HG03064 (cell line): ENCODE data around the gene CATSPERE.
"Not testable (repeated sequence)": the region's sequence is repeated elsewhere in the genome, so short reads cannot be mapped to it uniquely, and the experiment has no call there.

Experiments
- ATAC-seq: cut with Tn5 transposase; IDR thresholded peaks from one replicate; pipeline ENCODE4 v1.9.1; 2021; ENCODE audit warnings: low read depth; ENCODE audit not compliant: unreplicated experiment

The CATSPERE gene

DNA sequence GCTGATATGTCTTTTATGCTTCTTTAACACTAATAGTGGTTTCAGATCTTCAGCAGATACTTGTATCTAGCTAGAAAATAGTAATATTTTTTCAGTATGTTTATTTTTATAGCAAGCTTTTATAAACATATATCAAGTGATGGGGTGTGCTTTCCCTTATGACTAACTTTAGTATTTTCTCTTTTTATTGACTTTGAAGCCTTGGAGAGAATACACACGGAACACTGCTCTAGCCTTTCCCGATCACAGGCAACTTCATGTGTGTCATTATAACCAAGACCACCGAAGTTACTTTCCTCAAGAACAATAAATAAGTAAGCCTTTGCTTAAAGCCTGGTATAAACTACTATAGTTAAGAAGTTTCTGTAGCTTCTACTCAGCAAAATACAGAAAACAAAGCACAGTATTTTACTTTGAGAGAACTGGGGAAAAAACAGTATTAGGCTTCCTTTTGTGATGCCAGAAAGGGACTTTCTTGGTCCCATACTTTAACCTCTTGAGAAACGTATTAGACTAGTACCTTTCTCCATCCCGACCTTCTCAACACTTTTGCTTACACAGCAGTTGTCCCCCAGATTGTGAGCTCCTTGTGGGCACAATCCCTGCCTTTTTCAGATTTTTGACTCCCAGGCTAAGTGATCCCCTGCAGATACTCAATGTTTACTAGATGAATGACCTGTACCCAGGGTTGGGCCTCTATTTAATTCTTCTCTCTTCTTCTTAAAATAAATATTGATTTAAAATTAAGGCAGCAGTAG, 12.6 kb upstream of the CATSPERE start:
- ATAC-seq, result no peak

DNA sequence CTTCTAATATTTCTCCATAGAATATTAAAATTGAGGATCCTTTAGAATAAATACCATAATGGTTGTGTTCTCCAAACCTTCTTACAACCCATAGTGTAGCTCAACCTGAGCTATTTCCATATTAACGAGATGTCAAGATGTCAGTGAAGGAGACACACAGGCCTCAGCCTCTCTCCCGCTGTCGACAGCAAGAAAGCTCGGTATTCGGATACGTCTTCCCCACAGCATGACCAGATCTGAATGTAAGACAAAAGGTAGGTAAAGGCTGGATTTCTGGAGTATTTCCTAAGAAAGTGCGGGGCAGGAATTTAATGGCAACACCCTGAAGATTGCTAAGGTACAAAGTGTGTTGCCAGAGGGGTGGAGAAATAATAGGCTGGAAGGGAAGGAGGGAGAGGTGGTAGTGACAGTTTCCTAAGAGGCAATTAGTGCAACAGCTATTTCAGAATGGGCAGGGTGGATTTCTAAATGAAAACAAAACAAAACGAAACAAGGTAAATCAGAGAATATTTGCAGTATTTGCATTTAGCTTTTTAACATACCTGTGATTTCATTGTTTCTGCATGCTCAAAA, 11.1 kb upstream of the CATSPERE start:
- no peak for ATAC-seq

DNA sequence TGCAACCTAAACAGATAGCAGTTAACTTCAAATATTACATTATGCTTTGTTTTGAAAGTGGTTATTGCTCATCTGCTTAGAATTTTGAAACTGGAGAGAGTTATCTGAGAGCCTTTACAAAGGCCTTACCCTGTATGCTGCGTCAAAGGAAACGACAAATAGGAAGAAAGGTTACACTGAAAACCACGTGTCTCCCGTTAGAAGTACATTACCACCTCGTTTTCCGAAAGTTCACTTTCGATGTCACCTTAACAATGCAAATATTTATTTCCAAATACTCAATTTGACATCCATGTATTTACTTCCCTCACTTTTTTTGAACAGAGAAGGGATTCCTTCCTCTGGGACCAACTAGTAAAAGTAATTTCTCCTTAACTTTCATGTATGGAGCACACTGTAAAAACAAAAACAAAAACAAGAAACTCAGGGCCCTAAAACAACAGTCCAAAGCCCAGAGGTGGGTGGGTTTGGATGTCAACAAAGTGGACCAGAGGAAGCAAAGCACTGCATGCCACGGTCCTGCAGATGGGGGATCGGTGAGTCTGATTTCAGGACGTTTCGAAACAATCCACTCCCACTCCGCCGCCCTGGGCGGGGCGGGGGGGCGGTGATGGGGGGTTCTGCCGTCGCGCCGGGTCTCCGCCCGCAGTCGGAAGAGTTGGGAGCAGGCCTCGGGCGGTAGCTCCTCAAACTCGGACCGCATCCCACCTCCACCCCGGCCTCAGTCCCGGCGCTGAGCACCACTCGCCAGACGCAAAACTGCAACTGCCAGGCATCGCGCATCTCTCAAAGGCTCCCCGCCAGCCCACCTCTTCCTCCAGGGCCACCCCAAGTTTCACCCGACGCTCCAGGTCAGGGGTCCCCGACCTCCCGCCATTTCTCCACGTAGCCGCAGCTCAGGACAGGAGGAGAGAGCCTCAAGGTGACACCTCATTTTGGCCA, 10.2 kb upstream of the CATSPERE start:
- peak; percentile 28 for ATAC-seq

DNA sequence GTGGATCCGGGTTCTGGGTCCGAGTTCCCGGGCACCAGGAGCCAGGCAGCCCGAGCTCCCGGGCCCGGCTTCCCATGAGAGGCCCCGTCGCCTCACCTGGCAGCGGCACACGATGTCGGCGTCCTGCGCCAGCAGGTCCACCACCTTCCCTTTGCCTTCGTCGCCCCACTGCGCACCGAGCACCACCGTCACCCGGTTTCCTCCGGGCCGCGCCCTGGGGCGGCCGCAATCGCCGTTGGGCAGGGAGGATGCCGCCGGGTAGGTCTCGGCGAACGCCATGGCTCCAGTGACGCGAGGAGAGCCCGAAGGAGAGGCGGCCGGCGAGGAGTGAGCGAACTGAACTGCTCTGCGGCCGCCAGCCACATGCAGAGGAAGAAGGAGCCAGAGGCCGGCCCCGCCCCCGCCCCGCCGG, 9.5 kb upstream of the CATSPERE start, which contains the start of gene ADSS2:
TSS of gene ADSS2 (minus strand) at position 371 of the 412 bp plus-strand sequence. CDS start at position 279, 92 bp downstream.
- ATAC-seq, result no peak

DNA sequence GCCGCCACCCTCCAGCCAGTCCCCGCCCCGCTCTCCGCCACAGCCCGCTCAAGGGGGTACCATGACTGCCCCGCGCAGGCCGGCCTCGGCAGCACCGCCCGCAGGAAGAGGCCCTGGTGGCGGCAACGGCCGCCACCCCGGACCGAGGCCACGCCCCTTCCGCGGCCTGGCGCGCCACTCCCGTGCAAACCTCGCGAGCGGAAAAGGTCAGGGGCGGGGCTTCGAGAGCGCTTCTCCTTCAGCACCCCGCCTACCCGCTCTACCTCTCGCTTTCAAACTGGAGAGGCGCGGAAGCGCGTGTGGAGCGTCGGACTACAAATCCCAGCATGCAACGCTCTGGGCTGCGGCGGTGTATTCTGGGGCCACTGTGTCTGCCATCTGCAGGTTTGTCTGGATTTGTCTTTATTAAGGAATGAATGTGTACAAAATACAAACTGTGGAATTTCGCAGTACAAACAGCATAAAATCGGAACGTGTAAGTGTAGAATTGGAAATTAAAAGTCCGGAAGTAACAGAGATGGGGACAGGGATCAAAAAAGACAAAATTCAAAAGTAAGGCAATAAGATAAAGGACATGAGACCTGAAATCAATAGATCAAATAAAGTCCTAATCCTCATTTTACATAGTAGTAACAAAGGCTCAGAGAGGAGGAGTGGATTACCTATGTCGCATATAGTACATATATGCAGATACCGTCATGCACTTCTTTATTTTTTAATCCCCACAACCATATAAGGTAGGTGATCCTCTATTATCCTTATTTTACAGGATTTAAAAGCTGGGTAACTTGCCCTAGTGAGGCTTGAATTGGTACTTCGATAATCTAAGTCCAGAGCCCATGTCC, 8.9 kb upstream of the CATSPERE start:
- ATAC-seq, result peak; percentile 92

DNA sequence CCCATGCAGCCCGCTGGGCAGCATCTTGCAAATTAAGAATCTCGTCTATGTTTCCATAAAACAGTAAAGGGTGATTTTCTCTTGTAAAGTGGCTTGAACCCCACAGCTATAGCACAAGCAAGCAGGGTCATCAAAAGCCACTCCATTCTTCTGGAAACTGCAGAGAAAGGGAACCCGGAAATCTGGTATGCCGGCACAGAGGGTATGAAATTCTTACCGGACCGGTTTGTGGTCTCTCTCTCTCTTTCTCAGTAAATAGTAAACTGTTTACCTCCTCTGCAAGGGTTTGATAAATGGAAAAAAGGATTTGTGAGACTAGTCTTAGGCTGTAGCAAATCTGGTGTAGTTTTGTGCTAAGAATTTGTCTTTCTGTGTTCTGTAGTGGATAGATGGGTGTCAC, 6.7 kb upstream of the CATSPERE start:
- ATAC-seq, result no peak

DNA sequence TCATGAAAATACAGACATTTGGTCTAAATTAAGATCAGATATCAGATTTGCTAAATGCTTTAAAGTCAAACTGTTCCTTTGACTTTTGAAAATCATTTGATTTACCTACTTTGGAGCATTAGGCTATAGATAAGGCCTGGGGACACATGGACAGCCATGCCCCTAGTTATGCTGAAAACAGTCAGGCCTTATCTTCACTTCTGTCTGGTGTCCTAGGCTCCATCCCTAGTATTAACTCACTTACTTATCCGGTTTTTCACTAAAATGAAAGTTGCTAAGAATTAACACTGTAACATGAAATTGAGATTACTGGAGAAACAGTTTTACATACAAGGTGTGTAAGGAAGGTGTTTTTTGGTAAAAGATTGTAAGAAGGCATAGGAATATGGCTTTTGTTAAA, 4.5 kb upstream of the CATSPERE start:
- ATAC-seq, result no peak

DNA sequence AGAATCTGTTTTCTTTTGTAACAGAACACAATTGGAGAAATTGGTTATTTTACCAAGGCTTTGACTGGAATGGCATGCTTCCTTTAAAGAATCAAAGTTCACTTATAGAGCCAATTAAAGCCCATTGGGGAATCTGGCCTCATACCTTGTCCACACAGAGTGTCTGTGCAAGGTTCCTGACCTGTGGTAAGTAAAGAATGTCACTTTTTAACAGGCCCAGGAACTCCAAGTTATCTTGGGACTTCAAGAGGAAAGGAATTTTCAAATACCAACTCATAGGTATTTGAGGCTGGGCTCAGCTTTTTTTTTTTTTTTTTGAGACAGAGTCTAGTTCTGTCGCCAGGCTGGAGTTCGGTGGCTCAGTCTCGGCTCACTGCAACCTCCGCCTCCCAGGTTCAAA, 2.3 kb upstream of the CATSPERE start:
- ATAC-seq, result no peak

DNA sequence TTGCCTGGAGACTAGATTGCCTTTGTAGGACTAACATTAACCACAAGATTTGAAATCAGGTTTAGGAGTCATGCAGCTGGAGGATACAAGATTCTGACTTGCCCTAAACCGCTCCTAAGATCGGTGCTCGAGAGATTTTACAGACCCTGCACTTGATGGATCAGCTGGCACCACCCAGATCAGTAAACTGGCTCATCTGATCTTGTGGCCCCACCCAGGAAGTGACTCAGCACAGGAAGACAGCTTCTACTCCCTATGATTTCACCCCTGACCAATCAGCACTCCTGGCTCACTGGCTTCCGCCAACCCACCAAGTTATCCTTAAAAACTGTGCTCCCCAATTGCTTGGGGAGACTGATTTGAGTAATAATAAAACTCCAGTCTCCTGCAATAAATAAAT, 876 bp upstream of the CATSPERE start:
- ATAC-seq, result no peak

DNA sequence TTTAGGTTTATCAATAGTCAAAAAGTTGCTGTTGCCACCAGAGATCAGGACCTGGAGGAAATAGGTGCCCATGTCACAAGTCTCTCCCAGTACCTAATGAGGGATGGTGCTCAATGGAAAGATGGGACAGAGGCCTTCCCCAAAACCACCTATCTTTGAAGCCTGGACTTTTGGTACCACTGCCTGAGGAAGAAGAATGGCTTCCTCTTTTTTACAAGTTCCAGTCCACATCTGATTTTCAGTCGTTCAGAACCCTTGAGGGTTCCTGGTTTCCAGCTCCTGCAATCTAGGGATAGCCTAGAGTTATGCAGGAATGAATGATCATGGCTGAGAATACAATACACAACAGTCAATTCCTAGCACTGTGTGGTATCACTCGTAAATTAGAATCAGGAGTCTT, 5.7 kb downstream of the CATSPERE start:
- ATAC-seq, result no peak

DNA sequence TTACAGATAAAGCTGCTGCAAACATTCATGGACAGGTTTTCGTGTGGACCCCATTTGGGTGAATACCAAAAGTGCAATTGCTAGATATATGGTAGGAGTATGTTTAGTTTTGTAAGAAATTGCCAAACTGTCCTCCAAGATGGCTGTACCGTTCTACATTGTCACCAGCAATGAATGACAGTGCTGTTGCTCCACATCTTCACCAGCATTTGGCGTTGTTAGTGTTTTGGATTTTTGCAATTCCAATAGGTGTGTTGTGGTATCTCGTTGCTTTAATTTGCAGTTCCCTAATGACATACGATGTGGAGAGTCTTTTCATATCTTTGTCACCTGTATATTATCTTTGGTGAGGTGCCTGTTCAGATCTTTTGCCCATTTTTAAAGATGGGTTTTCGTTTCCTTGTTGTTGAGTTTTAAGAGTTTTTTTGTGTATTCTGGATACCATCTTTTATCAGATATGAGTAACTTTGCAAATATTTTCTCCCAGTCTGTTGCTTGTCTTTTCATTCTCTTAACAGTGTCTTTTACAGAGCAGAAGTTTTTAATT, 12.1 kb downstream of the CATSPERE start:
- ATAC-seq, result no peak

DNA sequence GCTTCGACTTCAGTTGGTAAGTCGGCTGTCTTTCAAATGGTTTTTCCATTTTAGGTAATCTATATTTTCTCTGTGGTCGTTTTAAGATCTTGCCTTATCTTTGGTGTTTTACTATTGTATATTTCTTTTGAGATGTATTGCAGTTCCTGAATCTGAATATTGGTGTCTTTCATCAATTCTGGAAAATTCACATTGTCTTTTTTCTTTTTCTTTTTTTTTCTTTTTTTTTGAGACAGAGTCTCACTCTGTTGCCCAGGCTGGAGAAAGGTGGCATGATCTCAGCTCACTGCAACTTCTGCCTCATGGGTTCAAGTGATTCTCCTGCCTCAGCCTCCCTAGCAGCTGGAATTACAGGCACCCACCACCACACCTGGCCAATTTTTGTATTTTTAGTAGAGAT, 23.9 kb downstream of the CATSPERE start:
- not testable (repeated sequence) for ATAC-seq

DNA sequence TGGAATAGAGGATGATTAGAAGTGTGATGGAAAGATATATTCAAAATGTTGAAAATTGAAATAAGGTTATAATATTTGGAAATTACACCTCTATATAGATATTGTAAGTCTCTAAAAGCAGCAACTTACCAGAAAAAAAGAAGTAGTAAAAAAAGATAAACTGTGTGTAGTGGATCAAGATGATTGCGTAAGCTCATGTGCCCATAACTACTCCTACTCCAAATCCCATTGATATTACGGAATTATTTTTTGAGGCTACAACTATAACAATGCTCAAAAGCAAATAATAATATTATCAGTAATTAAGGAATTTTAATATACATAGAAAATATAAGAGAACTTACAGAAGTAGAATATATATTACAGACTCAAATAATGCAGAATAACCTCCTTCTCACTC, 33.6 kb downstream of the CATSPERE start:
- ATAC-seq, result no peak

DNA sequence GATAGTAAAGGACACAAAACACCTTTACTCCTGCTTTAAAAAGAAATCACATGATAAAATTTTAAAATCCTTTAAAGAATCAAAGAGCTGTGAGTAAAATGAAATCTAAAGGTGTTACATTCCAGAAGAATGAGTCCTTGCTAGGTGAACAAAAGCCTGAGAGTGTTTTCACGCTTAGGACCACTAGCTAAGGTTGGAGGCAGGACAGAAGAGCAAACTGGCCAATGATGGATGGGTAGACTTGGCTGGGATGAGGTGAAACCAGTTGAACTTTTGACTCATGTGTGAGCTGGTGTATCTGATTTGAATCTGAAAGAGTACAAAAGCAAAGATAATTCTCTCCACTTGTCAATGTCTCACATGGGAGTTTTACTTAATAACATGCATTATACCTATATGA, 35.1 kb downstream of the CATSPERE start:
- no peak for ATAC-seq

DNA sequence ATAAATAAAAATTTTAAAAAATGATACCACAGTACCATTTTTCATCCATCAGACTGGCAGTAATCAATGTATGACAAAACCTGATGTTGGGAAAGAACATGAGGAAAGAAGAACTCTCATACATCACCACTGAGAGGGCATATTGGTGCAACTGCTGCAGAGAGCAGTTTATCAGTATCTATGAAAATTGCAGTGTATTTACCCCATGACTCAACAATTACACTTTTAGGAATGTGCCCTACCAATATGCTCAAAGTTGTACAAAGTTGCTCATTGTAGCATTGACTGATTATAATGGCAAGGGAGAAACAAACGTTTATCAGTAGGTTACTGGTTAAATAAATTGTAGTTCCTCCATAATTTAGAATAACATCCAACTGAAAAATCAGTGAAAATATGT, 36.7 kb downstream of the CATSPERE start:
- no peak for ATAC-seq

DNA sequence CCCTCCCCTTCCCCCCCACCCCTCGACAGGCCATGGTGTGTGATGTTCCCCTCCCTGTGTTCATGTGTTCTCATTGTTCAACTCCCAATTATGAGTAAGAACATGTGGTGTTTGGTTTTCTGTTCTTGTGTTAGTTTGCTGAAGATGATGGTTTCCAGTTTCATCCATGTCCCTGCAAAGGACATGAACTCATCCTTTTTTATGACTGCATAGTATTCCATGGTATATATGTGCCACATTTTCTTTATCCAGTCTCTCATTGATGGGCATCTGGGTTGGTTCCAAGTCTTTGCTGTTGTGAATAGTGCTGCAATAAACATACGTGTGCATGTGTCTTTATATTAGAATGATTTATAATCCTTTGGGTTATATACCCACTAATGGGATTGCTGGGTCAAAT, 38.4 kb downstream of the CATSPERE start:
- ATAC-seq, result not testable (repeated sequence)

DNA sequence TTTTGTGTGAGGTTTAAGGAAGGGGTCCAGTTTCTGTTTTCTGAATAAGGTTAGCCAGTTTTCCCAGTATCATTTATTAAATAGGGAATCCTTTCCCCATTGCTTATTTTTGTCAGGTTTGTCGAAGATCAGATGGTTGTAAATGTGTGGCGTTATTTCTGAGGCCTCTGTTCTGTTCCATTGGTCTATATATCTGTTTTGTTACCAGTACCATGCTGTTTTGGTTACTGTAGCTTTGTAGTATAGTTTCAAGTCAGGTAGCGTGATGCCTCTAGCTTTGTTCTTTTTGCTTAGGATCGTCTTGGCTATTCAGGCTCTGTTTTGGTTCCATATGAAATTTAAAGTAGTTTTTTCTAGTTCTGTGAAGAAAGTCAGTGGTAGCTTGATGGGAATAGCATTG, 39.4 kb downstream of the CATSPERE start:
- ATAC-seq, result not testable (repeated sequence)

DNA sequence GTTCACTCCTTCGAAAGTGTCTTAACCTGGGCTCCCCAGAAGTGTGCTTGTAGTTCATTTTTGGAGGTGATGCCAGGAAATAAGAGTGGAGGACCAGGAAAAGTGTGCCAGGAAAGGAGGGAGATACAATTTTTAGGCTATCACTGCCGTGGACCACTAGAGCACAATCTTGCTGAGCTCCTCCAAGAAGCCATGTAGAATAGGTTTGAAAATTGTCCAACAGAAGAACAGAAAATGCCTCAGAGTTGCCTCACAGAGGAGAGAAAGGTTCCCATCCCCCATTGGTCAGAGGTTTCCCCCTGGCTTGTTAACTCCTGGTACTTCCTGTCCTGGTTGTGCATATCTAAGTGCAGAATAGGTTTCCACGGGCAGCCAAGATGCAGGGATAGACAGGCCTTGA, 41.6 kb downstream of the CATSPERE start:
- no peak for ATAC-seq

DNA sequence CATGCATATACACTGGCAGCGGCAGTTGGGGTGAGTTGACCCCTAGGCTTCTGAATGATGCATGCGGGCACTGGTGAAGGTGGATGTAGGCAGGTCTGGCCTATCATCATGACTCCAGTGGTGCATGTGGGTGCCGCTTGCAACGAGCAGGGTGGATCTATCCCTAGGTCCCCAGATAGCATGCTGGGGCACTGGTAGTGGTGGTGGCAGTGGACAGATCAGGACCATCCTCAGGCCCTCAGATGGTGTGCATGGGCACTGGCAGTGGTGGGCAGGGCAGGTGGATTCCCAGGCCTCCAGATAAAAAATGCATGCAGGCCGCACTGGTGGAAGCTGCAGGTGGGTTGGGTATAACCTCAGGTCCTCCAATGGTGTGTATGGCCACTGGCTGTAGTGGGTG, 52.4 kb downstream of the CATSPERE start:
- ATAC-seq, result no peak

DNA sequence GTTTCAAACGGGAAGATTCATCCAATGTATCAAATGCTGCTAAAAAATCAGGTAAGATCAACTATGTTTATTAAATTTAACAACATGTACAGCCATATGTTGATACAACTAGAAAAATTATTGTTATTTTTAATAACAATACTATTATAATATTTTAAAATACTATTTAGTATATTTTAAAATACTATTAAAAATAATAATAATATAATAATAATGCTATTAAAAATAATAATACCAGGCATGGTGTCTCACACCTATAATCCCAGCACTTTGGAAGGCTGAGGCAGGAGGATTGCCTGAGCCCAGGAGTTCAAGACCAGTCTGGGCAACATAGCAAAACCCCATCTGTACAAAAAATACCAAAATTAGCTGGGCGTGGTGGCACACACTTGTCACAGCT, 54.6 kb downstream of the CATSPERE start:
- ATAC-seq, result no peak
